ENCODE data around the gene IQSEC2.

- TF ChIP-seq CTCF (IDR thresholded peaks at IDR 0.05; ENCODE audit: low read length) (no peak), EZH2 (IDR thresholded peaks at IDR 0.05; ENCODE audit: borderline replicate concordance, low read length) (no peak)
Measured at GRCh38 chrX:53303195-53303594, 21.8 kb upstream of the IQSEC2 start.

All from OCI-LY1 (cell line).